Rectal smooth muscle tissue (tissue), 1 donor: ENCODE results near the gene TREM2.
"Not testable (repeated sequence)": the region's sequence is repeated elsewhere in the genome, so short reads cannot be mapped to it uniquely, and the experiment has no call there.

ENCODE experiments used
- H3K27ac ChIP-seq: one replicate; pipeline ENCODE4 v1.7.0; 2013; ENCODE audit warnings: low read depth, low read length, inconsistent platforms
- H3K27me3 ChIP-seq: one replicate; pipeline ENCODE4 v1.7.0; 2013; ENCODE audit warnings: low read length; ENCODE audit not compliant: control insufficient read depth, insufficient read depth
- H3K36me3 ChIP-seq: one replicate; pipeline ENCODE4 v1.7.0; 2013; ENCODE audit warnings: low read length; ENCODE audit not compliant: control insufficient read depth, insufficient read depth
- H3K4me1 ChIP-seq: one replicate; pipeline ENCODE4 v1.7.0; 2013; ENCODE audit warnings: low read length; ENCODE audit not compliant: control insufficient read depth, insufficient read depth
- H3K4me3 ChIP-seq: one replicate; pipeline ENCODE4 v1.7.0; 2013; ENCODE audit warnings: low read length
- H3K9ac ChIP-seq: one replicate; pipeline ENCODE4 v1.7.0; 2013; ENCODE audit warnings: low read length

Gene TREM2

DNA sequence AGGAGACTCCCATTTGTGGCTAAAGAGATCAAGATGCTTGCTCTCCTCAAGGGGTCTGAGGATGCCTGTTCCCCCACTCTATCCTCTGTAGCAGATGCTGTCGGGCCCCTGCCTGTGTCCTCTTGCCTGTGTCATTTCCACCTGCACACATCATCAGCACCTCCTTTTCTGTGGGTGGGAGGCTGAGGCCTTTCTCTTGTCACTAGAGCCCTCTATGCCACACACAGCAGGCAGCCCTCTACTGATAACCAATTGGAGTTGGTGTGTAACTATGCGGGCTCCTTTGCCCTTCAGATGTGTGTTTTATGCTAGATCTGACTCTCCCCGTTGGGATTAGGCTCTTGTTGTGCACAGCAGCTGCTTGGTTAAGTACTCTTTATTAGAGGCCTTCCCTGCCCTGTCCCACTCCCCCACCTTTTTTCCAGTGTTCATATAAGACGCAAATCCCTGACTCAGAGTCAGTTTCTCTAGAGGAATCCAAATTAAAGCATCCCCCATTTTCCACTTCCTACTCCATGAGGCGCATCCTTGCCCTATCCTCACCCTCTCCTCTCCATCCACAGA lies 30.3 kb upstream of the TREM2 start:
- H3K36me3 ChIP-seq = no peaks in the 10 kb centered on the region
- H3K27ac ChIP-seq = no peak overlapping the region
- H3K27me3 ChIP-seq = no peaks in the 10 kb centered on the region
- no peak overlapping the region for H3K4me3 ChIP-seq
- no peaks in the 10 kb centered on the region for H3K4me1 ChIP-seq
- no peak overlapping the region for H3K9ac ChIP-seq

DNA sequence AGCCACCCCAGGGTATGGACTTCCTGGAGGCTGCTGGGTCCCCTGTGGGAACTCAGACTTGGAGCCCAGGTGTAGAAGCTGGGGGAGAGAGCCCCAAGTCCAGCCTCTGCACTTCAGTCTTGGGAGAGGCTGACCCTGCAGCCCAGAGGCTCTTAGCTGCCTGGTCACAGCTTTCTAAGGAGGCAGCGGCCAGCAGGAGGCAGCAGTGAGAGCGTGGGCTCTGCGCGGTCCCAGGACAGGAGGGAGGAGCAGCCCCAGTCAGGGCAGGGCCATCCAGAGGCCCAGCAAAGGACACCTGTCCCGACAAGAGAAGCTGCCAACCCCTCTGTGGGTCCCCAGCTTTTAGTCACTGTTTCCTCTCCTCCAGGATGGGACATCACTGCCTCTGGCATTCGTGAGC lies 28.7 kb upstream of the TREM2 start:
- no peaks in the 10 kb centered on the region for H3K36me3 ChIP-seq
- no peak overlapping the region for H3K27ac ChIP-seq
- no peaks in the 10 kb centered on the region for H3K27me3 ChIP-seq
- H3K4me1 ChIP-seq = no peaks in the 10 kb centered on the region
- H3K4me3 ChIP-seq = no peak overlapping the region
- H3K9ac ChIP-seq = no peak overlapping the region

DNA sequence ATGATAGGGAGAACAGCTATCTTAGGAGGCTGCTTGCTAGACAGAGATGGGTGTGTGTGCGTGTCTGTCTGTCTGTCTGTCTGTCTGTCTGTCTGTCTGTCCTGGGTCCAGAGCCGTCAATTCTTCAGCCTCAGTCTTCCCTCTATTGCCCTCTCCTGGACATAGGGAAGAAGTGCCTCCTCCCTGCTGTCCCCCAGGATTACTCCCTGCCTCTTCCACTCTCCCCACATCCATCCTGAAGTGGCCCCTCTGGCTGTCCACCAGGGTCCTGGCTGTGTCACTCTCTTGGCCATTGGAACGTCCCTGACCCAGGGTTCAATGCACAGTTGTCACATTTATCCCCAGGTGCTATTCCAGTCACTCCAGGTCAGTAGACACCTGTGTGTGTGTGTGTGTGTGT lies 27.9 kb upstream of the TREM2 start:
- H3K27me3 ChIP-seq = no peaks in the 10 kb centered on the region
- H3K27ac ChIP-seq = no peak overlapping the region
- H3K36me3 ChIP-seq = no peaks in the 10 kb centered on the region
- no peak overlapping the region for H3K9ac ChIP-seq
- H3K4me1 ChIP-seq = no peaks in the 10 kb centered on the region
- no peak overlapping the region for H3K4me3 ChIP-seq

DNA sequence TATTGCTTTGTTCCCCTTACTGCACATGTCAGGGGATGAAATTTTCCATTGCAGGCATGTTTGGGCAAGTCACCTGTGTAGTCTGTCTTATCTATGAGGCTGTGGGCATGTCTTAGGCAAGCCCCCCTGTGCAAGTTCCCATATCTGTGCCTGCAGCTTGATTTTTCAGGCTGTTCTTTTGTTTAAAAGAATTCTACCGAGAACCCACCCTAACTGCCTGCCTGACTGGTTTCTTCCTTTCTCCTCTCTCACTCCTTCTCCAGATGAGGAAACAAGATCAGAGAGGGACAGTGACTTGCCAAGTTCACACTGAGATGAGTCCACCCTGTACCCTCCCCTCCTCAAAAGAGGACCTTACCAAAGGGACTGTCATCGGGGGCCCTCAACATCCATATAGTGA lies 27.1 kb upstream of the TREM2 start:
- Histone ChIP-seq H3K4me1 (no peaks in the 10 kb centered on the region), H3K27me3 (no peaks in the 10 kb centered on the region), H3K4me3 (no peak overlapping the region), H3K36me3 (no peaks in the 10 kb centered on the region), H3K27ac (no peak overlapping the region), H3K9ac (no peak overlapping the region)

DNA sequence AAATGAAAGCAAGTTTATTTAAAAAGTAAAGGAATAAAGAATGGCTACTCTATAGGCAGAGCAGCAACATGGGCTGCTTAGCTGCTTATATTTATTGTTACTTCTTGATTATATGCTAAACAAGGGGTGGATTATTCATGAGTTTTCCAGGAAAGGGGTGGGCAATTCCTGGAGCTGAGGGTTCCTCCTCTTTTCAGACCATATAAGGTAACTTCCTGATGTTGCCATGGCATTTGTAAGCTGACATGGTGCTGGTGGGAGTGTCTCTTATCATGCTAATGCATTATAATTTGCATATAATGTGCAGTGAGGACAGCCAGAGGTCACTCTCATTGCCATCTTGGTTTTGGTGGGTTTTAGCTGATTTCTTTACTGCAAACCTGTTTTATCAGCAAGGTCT lies 26.1 kb upstream of the TREM2 start:
- not testable (repeated sequence) for H3K36me3 ChIP-seq, H3K4me3 ChIP-seq, H3K4me1 ChIP-seq, H3K27me3 ChIP-seq, H3K27ac ChIP-seq, H3K9ac ChIP-seq

DNA sequence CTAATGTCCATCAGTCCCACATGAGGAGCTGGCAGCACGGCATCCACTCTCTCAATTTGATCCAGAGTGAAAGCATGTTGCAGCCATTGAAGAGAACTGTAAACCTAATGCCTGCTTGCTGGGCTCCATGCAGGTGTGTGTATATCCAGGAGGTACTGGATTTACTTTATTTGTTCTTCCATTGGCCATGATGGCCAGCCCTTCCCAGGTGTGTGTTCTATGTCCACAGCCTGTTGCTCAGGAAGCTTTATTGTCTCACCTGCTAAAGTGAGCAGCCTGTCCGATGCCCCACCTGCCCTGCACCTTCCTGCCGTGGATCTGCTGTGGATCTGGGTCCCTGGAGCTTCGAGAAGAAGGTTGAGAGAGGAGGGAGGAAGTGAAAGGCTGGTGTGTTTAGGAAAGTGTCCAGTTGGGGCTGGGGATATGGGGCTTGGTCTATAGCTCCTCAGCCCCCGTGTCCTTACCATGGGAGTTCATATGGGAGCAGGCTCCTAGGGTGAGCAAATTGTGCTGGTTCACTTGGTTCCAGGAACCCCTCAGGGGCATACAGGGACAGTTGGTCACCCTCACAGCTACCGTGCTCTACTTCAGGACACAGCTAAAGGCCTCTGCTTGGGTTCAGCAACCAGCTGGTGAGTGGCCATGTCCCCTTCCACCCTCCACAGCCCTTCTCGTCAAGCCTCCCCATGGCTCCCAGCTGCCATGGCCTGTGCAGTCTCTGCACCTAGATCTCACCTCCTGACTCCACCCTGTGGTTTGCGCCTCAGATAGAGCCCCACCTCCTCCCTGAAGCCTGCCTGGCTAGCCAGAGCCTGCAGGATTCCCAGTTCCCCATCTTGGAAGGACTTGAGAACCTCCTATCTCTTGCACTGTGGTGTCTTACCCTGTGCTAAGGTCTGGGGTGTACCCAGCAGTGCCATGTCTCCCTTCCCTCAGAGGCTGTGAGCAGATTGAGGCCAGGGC lies 25.3 kb upstream of the TREM2 start:
- H3K9ac ChIP-seq = no peak overlapping the region
- no peaks in the 10 kb centered on the region for H3K36me3 ChIP-seq
- H3K4me1 ChIP-seq = no peaks in the 10 kb centered on the region
- no peak overlapping the region for H3K27ac ChIP-seq
- H3K27me3 ChIP-seq = no peaks in the 10 kb centered on the region
- no peak overlapping the region for H3K4me3 ChIP-seq

DNA sequence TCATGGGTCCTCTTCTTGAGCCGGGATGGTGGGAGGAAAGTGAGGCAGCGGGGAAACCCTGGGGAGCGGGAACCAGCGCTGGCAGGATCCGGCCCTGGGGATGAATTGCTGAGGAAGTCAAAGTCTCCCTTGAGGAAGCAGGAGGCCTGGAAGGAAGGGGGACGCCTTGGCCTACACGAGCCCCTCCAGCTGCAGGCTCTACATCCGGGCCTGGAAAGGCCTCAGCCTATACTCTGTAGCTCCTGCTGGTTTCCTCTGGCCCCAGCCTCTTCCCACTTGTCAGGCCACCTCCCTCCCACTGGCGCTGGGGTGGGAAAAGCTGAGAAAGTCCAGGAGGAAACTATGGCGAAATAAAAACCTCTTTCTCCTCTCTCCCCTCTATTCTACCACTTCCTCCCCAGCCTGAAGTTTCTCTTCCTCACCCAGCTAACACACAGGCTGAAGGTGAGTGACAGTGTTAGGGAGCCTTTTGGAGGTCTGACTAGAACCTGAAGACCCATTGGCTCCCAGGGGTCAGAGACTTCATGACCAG lies 23.2 kb upstream of the TREM2 start:
- Histone ChIP-seq H3K4me3 (no peak overlapping the region), H3K4me1 (no peaks in the 10 kb centered on the region), H3K36me3 (no peaks in the 10 kb centered on the region), H3K27me3 (no peaks in the 10 kb centered on the region), H3K9ac (no peak overlapping the region), H3K27ac (no peak overlapping the region)

DNA sequence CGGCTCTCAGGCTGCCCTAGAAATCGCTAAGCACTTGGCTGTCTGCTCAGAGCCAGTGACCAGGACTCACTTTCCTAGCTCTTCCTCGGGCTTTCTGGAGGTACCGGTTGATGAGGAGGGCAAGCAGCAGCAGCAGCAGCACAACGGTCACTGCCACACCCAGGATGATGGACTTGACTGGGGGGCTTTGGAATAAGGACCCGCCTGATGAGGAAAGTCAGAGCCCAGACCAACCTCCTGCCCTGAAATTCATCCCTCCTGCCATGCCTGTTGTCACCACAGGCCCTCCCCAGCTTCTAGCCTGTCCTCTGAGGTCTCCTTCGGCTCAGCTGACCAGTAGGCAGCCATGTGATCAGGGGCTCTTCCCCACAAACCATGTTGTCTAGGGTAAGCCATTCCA lies 21.8 kb upstream of the TREM2 start:
- no peak overlapping the region for H3K27ac ChIP-seq
- no peaks in the 10 kb centered on the region for H3K36me3 ChIP-seq
- no peaks in the 10 kb centered on the region for H3K27me3 ChIP-seq
- H3K4me1 ChIP-seq = no peaks in the 10 kb centered on the region
- H3K4me3 ChIP-seq = no peak overlapping the region
- no peak overlapping the region for H3K9ac ChIP-seq

DNA sequence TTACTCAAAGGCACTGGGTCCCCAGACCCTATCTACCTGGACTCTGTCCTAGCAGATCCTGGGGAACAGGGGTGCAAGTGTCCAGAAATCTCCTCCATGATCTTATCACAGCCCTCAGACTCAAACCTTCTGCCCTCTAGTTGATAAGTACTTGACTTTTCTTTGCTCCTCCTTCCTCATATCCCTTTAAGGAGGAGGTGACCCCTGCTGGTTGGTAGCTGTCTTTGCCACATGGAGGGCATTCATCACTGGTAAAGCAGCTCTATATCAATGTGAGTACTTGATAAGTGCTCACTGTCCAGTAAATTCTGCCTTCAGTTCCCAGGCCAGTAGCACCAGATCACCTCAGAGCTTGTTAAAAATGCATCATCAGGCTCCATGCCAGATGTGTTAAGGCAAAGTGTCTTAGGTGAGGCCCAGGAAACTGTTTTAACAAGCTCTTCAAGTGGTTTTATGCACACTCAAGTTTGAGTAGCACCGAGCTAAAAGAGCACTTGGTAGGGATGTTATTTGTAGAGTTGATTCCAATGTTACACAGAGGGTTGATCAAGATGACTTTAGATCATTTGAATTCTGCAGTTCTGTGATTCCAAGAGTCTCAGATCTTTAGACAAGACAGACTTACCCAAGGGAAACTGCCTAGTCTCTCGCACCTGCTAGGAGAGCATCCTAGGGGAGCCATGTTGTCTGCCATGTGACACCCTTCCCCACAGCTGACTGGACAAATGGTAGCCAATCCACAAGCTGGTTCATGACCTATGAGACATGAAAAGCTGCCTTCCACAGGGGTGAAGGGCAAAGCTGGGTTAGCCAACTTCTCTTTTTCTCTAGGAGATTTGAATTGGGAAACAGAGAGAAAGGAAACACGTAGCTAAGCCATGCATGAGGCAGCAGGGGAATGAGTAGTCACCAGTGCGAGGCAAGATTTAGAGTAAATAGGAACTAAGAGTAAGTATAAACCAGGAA lies 19.4 kb upstream of the TREM2 start:
- Histone ChIP-seq H3K36me3 (no peaks in the 10 kb centered on the region), H3K9ac (no peak overlapping the region), H3K27ac (no peak overlapping the region), H3K4me1 (no peaks in the 10 kb centered on the region), H3K4me3 (no peak overlapping the region), H3K27me3 (no peaks in the 10 kb centered on the region)

DNA sequence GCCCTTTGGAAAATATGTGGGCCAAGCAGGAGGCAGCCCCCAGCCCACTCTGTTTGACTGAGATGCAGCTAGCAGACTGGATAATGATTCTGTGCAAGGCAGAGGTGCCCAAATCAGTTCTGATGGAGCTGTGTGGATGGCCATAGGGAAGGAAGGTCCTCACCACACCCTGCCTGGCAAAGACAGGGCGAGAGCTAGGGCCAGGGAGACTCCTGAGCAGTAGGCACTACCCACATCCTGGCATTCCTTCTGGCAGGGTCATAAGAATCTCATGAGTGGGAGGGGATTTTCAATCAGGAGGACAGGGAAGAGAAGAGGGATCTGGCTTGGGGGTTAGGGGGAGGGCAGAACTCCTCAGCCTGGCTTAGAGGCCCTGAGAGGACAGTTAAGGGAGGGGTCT lies 18.6 kb upstream of the TREM2 start:
- Histone ChIP-seq H3K36me3 (no peaks in the 10 kb centered on the region), H3K27ac (no peak overlapping the region), H3K9ac (no peak overlapping the region)

DNA sequence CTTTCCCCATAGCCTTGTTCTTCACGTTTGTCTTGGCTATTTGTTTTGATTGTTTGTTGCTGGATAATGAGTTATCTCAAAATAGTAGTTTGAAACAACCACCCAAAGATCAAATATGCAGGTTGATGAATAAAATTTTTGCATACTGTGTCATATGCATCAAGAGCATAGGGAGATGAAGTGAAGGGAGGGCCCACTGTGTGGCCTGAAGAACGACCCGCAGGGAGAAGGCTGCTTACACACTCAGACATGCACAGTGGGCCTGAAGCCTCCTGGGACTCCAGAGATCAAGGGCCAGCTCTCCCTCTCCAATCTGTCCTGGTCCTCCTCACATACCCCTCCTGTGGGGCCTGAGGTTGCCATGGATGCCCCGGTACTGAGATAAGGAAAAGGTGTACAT lies 16.2 kb upstream of the TREM2 start:
- Histone ChIP-seq H3K9ac (no peak overlapping the region), H3K27me3 (no peaks in the 10 kb centered on the region), H3K36me3 (no peaks in the 10 kb centered on the region), H3K27ac (no peak overlapping the region), H3K4me3 (no peak overlapping the region), H3K4me1 (no peaks in the 10 kb centered on the region)

More for the DNA sequence above, 18.6 kb upstream of the TREM2 start:
- Histone ChIP-seq H3K4me3 (no peak overlapping the region), H3K4me1 (no peaks in the 10 kb centered on the region), H3K27me3 (no peaks in the 10 kb centered on the region)

DNA sequence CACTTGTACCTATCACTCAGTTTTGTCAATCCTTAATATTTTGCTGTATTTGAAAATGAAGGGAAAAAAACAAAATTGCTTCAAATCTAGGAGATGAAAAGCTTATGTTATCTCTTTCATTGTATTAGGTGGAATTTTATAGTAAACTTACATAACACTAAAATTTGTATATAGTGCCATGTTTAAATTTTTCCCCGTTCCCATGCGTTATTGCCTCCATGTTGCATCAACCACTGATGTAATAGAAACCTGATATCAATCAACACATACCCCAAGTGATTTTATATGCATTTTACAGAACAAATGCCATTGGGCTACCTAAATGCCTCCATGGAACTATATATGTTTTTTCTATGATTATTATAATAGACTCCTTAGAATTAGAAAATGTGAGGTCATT lies 14.8 kb upstream of the TREM2 start:
- Histone ChIP-seq H3K4me1 (no peaks in the 10 kb centered on the region), H3K27ac (no peak overlapping the region), H3K9ac (no peak overlapping the region), H3K27me3 (no peaks in the 10 kb centered on the region), H3K4me3 (no peak overlapping the region), H3K36me3 (no peaks in the 10 kb centered on the region)
